Measurements from ENCODE around the gene TMEM126A.
A peak's percentile ranks its signal among the peaks of the same experiment; 100 is the strongest.

- no peak for TF ChIP-seq CTCF (IDR thresholded peaks at IDR 0.05)
- peak in 1 of 2 donors; percentile 29 for TF ChIP-seq POLR2A (IDR thresholded peaks at IDR 0.05)
Observed at GRCh38 chr11:85685820-85686459, 38.2 kb downstream of the TMEM126A start, which contains the start of gene CCDC89.

All from uterus (tissue), 2 donors.